Pulmonary artery endothelial cell (primary cell): Measurements from ENCODE around the gene GABBR2. TPM values are rescaled to one million over a fixed set of nuclear protein-coding genes. Genes with fewer than 3 reads are reported as not detected.

Experiments used
- DNase-seq: peaks from one replicate; pipeline ENCODE4 v3.0.0-alpha.2; 2011; ENCODE audit warnings: low read depth, low spot score
- total RNA-seq: library from RNA; depleted of rRNA; stranded (reverse); fragments of >200 nt; gene quantifications from 2 replicates; pipeline ENCODE4 v1.2.3, GENCODE V29; 2014

The GABBR2 gene
- total RNA-seq, 1 donor from 2014 or later, result 23.3 TPM

DNA sequence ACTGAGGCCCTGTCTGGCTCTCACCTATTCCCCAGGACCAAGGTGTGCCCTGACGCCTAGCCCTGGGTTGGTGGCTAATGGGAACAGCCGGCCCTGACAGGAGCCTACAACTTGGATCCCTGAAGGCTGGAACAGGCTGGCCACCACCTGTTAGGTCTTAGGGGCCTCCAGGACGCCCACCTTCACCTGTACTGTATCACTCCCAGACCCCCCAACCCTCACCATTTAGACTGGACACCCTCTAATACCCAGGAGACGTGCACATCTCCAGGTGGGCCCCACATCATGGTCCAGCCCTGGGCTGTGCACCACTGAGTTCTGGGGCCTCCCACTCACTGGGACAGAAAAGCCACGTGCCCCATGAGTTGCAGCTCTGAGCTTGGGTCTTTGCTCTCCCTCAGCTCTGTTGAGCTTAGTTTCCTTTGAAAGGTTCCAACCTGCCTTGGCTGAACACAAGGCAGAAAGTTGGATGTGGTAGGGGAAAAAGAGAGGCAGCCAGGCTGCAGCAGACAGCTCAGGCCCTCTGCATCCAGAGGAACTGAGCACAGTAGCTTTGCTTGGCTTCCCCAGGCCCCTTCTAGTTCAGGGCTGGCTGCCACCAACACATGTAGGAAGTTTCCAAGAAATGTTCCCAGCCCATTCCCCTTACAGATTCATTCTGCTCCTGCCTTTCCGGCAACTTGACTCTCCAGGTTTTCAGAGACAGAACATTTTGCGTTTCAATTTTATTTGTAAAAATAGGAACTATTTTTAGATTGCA, 336.5 kb downstream of the GABBR2 start:
- DNase-seq, result no peak

DNA sequence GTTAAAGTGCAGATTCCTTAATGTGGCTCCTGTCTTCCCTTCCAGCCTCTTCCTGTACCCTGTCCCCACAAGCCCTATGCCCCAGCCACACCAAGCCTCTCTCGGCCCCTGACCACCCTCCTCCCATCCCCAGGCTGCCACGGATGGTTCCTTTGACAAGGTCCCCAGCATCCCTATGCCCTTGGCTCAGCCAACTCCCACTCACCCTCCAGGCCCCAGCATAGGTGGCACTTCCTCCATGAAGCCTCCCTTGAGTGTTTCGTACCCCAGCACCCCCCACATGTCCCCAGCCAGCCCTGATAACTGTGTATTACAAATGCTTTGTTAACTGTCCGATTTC, 337.8 kb downstream of the GABBR2 start:
- DNase-seq, result no peak

DNA sequence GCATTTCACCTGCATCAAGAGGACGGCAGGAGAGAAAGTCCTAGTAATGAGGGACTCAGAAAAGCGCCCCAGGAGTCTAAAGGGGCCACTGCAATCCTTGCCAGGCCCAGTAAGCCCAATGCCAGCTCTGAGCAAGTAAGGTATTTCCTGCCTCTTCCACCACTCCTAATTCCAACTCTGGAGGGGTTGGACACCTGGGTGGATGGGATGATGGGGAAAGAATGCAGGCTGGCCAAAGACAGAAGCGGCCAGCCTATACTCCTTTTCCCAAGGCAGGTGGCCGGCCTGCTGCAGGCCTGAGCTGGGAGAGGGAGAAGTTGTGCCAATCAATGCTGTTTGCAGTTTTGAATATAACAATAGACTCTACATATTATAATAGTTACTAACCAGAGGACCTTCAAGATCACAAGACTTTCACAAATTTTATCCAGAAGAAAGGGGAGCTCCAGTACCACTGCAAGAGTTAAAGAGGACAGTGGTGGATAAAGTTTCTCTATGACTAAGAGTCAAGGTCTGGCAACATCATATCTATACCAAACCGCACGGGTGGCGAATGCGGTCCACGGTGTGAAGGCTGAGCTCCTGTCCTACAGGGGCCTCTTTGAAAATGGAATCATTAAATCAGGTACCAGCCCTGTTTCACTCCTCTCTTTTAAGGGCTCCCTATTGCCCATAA, 338.3 kb downstream of the GABBR2 start:
- DNase-seq, result no peak

DNA sequence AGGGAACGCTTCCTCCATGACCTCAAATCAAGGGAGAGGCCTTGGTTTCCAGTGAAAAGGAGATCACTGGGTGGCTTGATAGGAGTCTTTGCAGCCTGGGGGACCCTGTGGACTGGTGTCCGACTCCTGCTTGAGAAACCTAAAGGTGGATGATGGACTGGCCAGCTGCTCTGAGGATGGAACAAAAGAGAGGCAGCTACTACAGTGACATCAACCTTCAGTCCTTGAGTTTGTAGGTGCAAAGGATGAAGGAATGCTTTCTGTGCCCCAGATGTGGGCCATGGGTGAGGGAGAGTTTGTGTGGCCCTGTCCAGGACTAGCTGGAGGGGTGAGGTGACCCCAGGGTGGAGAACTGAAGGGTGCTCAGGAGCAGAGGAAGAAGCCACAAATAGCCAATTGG, 338.8 kb downstream of the GABBR2 start:
- no peak for DNase-seq

- no peak for DNase-seq
These were observed 339.3 kb downstream of the GABBR2 start for GRCh38 chr9:98369471-98369870.

DNA sequence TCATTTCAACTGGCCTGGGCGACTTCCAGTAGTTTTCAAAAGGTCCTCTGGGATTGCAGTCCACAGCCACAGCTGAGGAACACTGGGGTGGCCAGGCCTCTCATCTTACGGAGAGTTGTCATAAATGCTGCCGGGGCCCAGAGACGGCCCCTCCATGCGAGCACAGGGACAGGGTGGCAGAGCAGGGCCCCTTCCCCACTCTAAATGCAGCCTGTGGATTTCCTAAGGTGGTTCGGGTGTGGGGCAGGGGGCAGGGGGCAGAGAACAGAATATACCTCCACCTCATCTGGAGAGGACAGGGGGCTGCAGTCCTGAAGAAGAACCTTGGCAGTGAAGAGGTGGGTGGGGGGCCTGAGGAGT, 339.7 kb downstream of the GABBR2 start:
- DNase-seq, result no peak

- no peak for DNase-seq
These were observed 340.2 kb downstream of the GABBR2 start for GRCh38 chr9:98368366-98369065.

GRCh38 chr9:98367923-98368322, 340.8 kb downstream of the GABBR2 start:
- no peak for DNase-seq

GRCh38 chr9:98367371-98367900, 341.3 kb downstream of the GABBR2 start:
- DNase-seq, result no peak

GRCh38 chr9:98365781-98366180, 343.0 kb downstream of the GABBR2 start:
- no peak for DNase-seq

- peak; percentile 83 for DNase-seq
These were observed 343.5 kb downstream of the GABBR2 start for GRCh38 chr9:98365227-98365669.

GRCh38 chr9:98364086-98364485, 344.6 kb downstream of the GABBR2 start:
- no peak for DNase-seq

- DNase-seq, result no peak
These were observed 345.1 kb downstream of the GABBR2 start for GRCh38 chr9:98363644-98364043.

GRCh38 chr9:98362624-98363252, 346.0 kb downstream of the GABBR2 start:
- no peak for DNase-seq

DNA sequence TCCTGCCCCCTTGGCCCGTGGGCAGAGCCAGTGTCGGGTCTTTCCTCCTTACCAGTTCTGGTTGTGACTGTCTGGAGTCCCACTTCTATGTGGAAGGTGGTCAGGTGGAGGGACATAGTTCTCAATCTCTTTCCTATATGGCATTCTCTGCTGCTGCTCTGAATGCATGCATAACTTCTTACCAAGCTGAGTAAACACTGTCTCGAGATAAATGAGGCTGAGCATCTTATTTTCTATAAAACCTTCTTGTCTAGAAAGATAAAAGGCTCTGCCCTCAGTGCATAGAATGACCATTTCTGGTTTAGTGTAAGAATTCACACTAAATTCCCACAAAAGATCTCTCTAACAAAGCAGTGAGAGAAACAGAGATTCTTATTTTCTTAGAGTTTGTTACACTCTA, 347.1 kb downstream of the GABBR2 start:
- no peak for DNase-seq

DNA sequence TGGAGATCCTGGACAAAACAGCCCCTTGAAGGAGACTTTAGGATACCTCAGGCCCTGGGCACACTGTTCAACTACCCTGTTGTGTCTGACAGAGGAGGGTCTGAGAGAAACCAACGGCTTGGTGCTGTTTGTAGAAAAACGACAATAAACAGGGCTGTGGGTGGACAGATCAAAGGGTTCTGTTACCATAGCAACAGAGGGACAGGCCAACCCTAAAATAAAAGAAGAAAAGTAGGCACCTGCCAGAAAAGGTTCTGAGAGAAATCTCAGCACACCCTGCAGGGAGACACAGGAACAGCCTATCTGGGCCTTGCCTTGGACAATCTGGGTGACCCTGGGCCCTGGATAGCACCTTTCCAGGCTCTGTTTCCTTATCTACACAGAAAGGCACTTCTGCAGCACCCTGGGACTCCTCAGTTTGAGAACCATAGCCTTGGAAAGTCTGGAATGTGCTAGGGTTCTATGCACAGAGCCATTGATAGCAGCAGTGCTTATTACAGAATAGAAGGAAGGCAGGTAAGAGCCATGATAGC, 348.5 kb downstream of the GABBR2 start:
- no peak for DNase-seq

GRCh38 chr9:98359569-98359968, 349.2 kb downstream of the GABBR2 start:
- no peak for DNase-seq

DNA sequence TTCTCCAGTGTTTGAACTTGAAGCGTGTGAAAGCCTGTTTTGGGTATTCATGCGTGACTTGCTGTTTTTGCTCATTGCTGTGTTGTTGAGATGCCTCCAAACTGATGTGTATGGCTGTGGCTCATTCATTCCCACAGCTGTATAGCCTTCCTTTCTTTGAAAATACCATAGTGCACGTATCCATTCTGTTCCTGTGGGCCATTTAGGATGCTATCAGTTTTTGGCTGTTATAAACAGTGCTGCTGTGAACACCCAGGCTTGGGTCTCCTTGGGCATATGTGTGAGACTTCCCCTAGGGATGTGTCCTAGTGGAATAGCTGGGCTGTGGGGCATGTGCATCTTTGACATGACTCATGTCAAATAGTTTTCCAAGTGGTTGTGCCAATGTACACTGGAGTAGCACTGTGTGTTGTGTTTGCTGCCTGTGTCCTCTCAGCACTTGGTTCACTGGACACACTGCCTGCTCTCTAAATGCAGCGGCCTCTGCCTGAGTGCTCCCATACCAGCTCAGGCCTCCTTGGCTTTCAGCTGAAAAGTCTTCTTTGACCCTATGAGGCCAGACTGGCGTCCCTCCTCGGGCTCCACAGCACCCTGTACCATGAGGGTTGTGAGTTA, 350.7 kb downstream of the GABBR2 start:
- no peak for DNase-seq

- peak; percentile 61 for DNase-seq
These were observed 351.6 kb downstream of the GABBR2 start for GRCh38 chr9:98356953-98357690.

DNA sequence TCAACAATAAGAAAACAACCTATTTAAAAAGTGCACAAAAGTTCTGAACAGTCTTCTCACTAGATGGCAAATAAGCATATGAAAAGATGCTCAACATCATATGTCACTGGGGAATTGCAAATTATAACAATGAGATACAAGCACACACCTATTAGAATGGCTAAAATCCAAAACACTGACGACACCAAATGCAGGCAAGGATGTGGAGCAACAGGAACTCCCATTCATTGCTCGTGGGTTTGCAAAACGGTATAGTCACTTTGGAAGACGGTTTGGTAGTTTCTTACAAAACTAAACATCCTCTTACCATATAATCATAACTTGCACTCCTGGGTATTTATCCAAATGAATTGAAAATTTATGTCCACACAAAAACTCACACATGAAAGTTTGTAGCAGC, 352.4 kb downstream of the GABBR2 start:
- DNase-seq, result no peak
